Immature natural killer cell (primary cell): Measurements from ENCODE around the gene PARP1. TPM values are rescaled to one million over a fixed set of nuclear protein-coding genes. Genes with fewer than 3 reads are reported as not detected.

Source experiments
- DNase-seq, 3 donors: peaks; one replicate each; pipeline ENCODE4 v3.0.0; 2022; ENCODE audit warnings: mixed read lengths in 1 of 3
- H3K27ac Mint-ChIP-seq, 6 donors: one replicate each; pipeline ENCODE4 v1.8.0; 2020; ENCODE audit warnings: mixed read lengths in 6 of 6, mild to moderate bottlenecking in 5 of 6, inconsistent platforms in 4 of 6, moderate library complexity in 3 of 6
- H3K27me3 Mint-ChIP-seq, 3 donors: one replicate each; pipeline ENCODE4 v1.8.0; 2020 to 2021; ENCODE audit warnings: low read depth in 3 of 3, mild to moderate bottlenecking in 3 of 3, mixed read lengths in 3 of 3, moderate library complexity in 3 of 3, inconsistent platforms in 1 of 3
- H3K36me3 Mint-ChIP-seq, 3 donors: one replicate each; pipeline ENCODE4 v1.8.0; 2020; ENCODE audit warnings: mixed read lengths in 3 of 3, inconsistent platforms in 2 of 3, mild to moderate bottlenecking in 2 of 3
- H3K4me1 Mint-ChIP-seq, 2 donors: one replicate each; pipeline ENCODE4 v1.8.0; 2020; ENCODE audit warnings: inconsistent platforms in 2 of 2, mild to moderate bottlenecking in 2 of 2, mixed read lengths in 2 of 2, moderate library complexity in 1 of 2
- H3K4me3 Mint-ChIP-seq, 5 donors: one replicate each; pipeline ENCODE4 v1.8.0; 2020; ENCODE audit warnings: mild to moderate bottlenecking in 5 of 5, mixed read lengths in 5 of 5, inconsistent platforms in 3 of 5, moderate library complexity in 3 of 5
- H3K9me3 Mint-ChIP-seq, 6 donors: one replicate each; pipeline ENCODE4 v1.8.0; 2020; ENCODE audit warnings: mild to moderate bottlenecking in 6 of 6, mixed read lengths in 6 of 6, inconsistent platforms in 4 of 6, moderate library complexity in 3 of 6
- polyA plus RNA-seq, 3 donors: library from polyadenylated mRNA; unstranded; fragments of 300-500 nt; fragmentation: Illumina TruSeq; gene quantifications; one replicate each; pipeline ENCODE4 v1.2.3, GENCODE V29; 2021

The PARP1 gene
- polyA plus RNA-seq, 3 donors from 2014 or later: 36.7 to 130 (median 63.2) TPM

DNA sequence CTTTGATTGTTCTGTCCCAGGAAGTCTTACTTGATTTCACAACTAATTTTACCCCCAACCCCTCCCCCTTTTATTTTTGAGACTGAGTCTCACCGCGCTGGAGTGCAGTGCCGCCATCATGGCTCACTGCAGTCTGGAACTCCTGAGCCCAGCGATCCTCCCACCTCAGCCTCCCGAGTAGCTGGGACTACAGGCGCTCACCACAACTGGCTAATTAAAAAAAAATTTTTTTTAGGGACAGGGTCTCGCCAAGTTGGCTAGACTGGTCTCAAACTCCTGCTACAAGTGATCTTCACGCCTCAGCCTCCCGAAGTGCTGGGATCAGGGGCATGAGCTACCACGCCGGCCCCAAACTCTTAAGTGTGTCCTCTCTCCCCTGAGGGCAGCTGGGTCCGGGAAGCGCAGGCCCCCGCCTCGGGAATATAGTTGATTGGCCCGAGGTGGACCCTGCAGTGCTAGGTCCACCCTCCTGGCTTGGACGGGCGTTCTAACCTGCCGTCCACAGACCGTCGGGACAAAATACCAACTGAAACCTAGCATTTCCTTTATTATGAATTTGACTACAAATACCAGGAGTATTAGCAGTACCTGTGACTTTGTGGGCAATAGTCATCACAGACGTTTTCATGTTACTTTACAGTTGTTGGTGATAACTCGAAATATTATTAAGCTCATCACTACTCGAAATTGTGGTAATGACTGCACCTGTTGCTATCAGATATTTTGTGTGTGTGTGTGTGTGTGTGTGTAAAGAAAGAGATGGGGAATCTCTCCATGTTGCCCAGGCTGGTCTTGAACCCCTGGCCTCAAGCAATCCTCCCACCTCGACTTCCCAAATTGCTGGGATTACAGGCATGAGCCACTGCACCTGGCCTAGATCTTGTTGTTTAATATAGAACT, 642 bp upstream of the PARP1 start:
- Mint-ChIP-seq H3K27ac (peak overlapping the region; percentile 66 to 91 (median 88)), H3K36me3 (no peaks in the 10 kb centered on the region), H3K27me3 (peaks cover 4 to 21% (median 6%) of the 10 kb centered on the region in 3 donors), H3K4me1 (peaks cover 40 to 41% of the 10 kb centered on the region in 2 donors), H3K4me3 (peak overlapping the region; percentile 86 to 98 (median 94)), H3K9me3 (no peaks in the 10 kb centered on the region)
- no peak for DNase-seq

DNA sequence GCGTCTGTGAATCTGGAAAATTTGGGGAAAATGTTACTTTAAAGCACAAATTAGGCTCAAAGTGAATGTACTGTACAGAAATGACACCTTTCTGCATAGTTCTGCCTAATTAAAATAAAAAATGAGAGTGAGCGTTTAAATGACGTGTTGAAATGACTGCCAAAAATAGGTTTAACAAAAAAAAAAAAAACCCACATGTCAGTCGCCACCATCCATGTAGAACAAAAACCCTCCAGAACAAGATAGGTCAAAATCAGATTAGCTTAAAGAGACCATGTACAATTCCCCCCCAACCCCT, 745 bp downstream of the PARP1 start:
- H3K4me3 Mint-ChIP-seq: peak overlapping the region; percentile 93 to 98 (median 95)
- H3K27me3 Mint-ChIP-seq: peaks cover 4 to 17% (median 6%) of the 10 kb centered on the region in 3 donors
- peaks cover 0 to 4% (median 0%) of the 10 kb centered on the region in 3 donors for H3K36me3 Mint-ChIP-seq
- peaks cover 48 to 51% of the 10 kb centered on the region in 2 donors for H3K4me1 Mint-ChIP-seq
- DNase-seq: peak in 1 of 3 donors; percentile 55
- peak overlapping the region; percentile 84 to 96 (median 92) for H3K27ac Mint-ChIP-seq
- H3K9me3 Mint-ChIP-seq: no peaks in the 10 kb centered on the region

DNA sequence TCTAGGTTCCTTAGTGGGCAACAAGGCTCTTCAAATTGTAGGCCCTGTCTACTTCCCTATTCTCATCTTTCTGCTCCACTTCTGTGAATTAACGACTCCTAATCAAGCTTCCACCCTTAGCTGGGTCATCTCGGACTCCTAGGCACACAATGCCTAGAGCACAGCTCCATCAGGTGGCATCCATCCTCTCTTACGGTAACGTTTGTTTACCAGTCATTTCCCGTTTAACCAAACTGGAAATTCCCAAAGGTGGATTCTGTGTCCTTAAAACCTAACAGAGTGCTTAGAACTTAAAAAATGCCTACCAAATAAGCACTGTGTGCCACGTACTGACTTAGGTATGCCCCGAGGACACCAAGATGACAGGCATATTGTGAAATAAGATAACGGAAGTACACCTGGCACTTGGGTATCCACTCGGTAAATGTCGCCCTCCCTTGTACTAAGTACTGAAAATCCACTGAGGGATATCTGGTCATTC, 1.5 kb downstream of the PARP1 start:
- Mint-ChIP-seq H3K27me3 (peaks cover 4 to 14% (median 6%) of the 10 kb centered on the region in 3 donors), H3K4me3 (peak overlapping the region; percentile 93 to 98 (median 95)), H3K4me1 (peaks cover 48 to 55% of the 10 kb centered on the region in 2 donors), H3K27ac (peak overlapping the region; percentile 84 to 96 (median 92)), H3K36me3 (peaks cover 0 to 10% (median 1%) of the 10 kb centered on the region in 3 donors), H3K9me3 (no peaks in the 10 kb centered on the region)
- DNase-seq: no peak

DNA sequence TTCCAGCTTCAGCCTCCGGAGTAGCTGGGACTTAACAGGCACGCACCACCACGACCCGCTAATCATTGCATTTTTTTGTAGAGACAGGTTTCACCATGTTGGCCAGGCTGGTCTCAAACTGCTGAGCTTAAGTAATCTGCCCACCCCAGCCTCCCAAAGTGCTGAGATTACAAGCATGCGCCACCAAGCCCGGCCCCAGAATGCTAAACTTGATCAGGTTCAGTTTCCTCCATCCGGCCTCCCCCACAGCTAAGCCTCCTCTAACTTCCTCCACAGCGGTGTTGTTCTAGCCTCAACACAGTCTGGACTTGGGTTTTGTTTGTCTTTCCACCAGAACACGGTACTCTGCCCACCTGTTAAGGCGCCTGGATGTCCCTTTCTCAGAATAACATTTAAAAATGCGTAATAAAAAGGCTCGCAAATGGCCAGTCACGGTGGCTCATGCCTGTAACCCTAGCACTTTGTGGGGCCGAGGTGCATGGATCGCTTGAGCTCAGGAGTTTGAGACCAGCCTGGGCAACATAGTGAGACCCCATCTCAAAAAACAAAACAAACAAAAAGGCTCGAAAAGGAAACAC, 2.4 kb downstream of the PARP1 start:
- Mint-ChIP-seq H3K4me3 (peak overlapping the region in 4 of 5 donors; percentile 17 to 96 (median 62)), H3K4me1 (peaks cover 48 to 64% of the 10 kb centered on the region in 2 donors), H3K27me3 (peaks cover 4 to 14% (median 6%) of the 10 kb centered on the region in 3 donors), H3K36me3 (peaks cover 0 to 17% (median 9%) of the 10 kb centered on the region in 3 donors), H3K27ac (peak overlapping the region in 3 of 6 donors; percentile 12 to 91 (median 41)), H3K9me3 (no peaks in the 10 kb centered on the region)
- DNase-seq: no peak

DNA sequence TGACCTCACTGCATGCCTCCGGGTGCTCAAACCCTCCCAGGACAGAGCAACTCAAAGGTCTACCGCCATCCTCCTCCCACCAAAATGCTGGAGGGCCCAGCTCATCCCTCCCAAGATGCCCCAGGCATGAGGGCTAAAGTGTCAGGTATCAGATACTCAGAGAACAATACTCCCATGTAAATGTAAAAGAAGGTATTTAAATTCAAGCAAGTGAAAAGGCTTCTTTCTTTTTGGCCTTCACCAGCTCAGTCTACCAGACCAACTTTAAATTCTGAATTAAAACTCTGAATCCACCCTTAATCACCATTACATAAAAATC, 3.0 kb downstream of the PARP1 start:
- Mint-ChIP-seq H3K27me3 (peaks cover 4 to 14% (median 6%) of the 10 kb centered on the region in 3 donors), H3K9me3 (no peaks in the 10 kb centered on the region), H3K27ac (no peak overlapping the region), H3K4me3 (peak overlapping the region in 2 of 5 donors; percentile 42 to 96), H3K4me1 (peaks cover 48 to 67% of the 10 kb centered on the region in 2 donors), H3K36me3 (peaks cover 5 to 20% (median 9%) of the 10 kb centered on the region in 3 donors)
- no peak for DNase-seq

DNA sequence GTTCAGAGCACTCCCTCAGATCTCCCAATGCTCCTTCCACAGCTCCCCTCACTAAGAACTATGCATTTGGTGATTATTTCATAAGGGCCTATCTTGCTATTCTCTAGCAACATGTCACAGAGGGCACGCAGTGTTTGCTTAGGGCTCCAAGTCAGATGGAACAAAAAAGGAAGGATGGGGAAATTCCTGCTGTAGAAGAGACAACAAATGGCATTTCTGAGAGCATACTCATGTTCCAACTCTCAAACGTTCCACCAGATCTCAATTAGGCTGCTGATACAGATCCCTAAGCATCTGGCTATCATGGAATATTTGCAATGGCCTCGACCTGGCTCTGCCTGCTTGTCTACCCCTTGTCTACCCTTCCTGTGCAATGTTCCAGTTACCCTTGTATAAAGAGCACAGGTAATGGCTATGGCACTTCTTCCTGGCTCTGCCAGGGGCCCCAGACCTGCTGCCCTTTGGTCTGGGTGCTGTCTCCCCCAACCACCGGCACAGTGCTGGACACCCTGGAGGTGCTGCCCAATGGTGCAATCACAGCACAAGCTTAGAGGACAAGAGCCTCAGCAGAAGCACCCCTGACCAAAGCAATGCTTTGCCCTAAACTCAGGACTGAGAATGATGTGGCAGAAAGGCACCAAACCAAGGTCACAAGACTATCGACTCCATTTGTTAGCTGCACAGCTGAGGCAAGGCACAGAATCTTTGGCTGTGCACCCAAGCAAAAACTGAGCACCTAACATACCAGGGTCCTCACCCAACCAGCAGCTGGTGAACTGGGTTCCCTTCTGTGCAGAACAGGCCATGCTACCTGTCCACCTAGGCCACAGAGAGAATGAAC, 3.6 kb downstream of the PARP1 start:
- H3K4me3 Mint-ChIP-seq: no peak overlapping the region
- peaks cover 8 to 25% (median 9%) of the 10 kb centered on the region in 3 donors for H3K36me3 Mint-ChIP-seq
- H3K9me3 Mint-ChIP-seq: no peaks in the 10 kb centered on the region
- H3K27ac Mint-ChIP-seq: peak overlapping the region in 1 of 6 donors; percentile 53
- peaks cover 4 to 14% (median 4%) of the 10 kb centered on the region in 3 donors for H3K27me3 Mint-ChIP-seq
- H3K4me1 Mint-ChIP-seq: peaks cover 48 to 67% of the 10 kb centered on the region in 2 donors
- no peak for DNase-seq

DNA sequence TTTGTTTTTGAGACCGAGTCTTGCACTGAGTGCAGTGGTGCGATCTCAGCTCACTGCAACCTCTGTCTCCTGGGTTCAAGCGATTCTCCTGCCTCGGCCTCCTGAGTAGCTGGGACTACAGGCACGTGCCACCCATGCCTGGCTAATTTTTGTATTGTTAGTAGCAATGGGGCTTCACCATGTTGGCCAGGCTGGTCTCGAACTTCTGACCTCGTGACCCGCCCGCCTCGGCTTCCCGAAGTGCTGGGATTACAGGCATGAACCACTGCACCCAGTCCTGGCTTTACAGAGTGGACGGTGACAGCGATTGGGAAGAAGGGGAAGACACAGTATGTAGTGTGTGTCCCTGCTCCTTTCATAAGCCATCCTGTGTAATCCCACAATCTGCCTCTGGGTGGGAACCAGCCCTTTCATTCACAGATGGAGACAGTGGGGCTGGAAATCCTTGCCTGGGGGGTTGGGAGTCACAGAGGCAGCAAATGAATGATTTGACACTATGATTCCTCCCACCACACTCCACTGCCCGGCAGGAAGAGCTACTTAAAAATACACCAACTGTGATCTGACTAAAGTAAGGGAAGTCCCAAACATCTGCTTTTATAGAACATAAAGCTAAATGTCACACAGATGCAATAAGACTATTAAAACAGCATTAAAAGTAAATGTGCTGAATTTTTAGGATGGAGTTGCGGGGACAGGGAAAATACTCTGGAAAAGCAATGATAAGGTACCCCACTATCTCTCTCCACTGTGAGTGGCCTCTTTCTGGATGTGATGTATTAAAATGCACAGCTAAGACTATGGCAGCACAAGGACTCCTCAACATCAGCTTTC, 4.5 kb downstream of the PARP1 start:
- Mint-ChIP-seq H3K36me3 (peaks cover 8 to 32% (median 9%) of the 10 kb centered on the region in 3 donors), H3K9me3 (no peaks in the 10 kb centered on the region), H3K4me1 (peaks cover 48 to 73% of the 10 kb centered on the region in 2 donors), H3K27ac (peak overlapping the region in 2 of 6 donors; percentile 21 to 53), H3K4me3 (no peak overlapping the region), H3K27me3 (peaks cover 4 to 13% (median 4%) of the 10 kb centered on the region in 3 donors)
- no peak for DNase-seq

DNA sequence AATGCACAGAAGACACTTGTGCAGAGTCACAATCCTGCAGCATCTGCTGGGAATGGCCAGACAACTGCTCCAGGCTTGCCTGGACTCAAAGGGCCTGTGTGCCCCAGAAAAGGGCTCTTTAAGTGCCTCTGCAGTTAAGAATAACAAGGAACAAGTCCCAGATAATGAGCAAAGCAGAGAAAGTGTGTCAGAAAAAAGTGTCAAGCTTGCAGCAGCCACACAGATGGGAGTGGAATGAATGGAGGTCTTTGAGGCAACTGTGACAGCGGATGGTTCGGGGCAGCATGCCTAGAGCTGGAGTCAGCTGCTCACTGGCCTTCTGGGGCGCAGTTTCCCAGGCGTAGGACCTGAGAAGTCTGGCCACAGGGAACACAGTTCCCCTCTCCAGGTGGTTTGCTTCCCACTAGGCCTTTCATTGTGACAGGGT, 5.1 kb downstream of the PARP1 start:
- Mint-ChIP-seq H3K27ac (peak overlapping the region in 1 of 6 donors; percentile 81), H3K4me1 (peaks cover 50 to 80% of the 10 kb centered on the region in 2 donors), H3K4me3 (no peak overlapping the region), H3K27me3 (peaks cover under 1 to 8% (median 3%) of the 10 kb centered on the region in 3 donors), H3K9me3 (no peaks in the 10 kb centered on the region), H3K36me3 (peaks cover 9 to 32% (median 12%) of the 10 kb centered on the region in 3 donors)
- DNase-seq: no peak

DNA sequence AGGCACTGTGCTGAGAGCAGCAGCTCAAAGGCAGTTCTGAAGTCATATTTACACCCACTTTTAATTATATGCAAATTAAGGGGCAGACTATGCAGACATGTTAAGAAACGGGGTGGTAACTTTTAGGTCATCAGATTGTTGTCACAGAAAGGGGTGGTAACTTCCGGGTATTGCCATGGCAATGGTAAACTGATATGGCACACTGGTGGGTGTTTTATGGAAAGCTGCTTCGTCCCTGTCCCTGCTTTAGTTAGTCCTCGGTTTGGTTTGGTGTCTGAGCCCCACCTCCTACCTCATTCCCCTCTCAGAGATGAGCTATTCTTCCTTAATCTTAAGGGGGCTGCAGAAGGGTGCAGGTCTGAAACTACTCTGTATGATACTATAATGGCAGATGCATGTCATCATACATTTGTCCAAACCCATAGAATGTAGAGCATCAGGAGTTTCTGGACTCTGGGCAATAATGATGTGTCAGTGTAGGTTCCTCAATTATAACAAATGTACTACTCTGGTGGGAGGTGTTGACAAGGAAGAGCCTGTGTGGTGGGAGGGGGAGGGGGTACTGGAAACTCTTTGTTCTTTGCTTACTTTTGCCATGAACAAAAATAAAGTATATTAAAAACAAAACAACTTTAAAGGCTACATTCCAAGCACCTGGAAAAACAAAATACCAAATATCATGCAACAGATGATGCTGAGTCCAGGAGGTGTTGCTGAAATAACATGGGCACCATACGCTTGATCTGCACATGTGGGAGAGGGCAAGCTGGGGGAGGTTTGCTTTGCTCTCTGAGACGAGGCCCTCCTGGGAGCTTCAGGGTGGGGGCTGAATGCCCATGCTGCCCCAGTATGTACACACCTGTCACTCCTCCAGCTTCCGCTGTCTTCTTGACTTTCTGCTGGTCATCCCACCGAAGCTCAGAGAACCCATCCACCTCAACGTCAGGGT, 6.3 kb downstream of the PARP1 start:
- Mint-ChIP-seq H3K36me3 (peaks cover 12 to 37% (median 13%) of the 10 kb centered on the region in 3 donors), H3K27me3 (no peaks in the 10 kb centered on the region), H3K9me3 (no peaks in the 10 kb centered on the region), H3K4me1 (peaks cover 45 to 81% of the 10 kb centered on the region in 2 donors), H3K4me3 (no peak overlapping the region), H3K27ac (peak overlapping the region in 1 of 6 donors; percentile 18)
- no peak for DNase-seq

DNA sequence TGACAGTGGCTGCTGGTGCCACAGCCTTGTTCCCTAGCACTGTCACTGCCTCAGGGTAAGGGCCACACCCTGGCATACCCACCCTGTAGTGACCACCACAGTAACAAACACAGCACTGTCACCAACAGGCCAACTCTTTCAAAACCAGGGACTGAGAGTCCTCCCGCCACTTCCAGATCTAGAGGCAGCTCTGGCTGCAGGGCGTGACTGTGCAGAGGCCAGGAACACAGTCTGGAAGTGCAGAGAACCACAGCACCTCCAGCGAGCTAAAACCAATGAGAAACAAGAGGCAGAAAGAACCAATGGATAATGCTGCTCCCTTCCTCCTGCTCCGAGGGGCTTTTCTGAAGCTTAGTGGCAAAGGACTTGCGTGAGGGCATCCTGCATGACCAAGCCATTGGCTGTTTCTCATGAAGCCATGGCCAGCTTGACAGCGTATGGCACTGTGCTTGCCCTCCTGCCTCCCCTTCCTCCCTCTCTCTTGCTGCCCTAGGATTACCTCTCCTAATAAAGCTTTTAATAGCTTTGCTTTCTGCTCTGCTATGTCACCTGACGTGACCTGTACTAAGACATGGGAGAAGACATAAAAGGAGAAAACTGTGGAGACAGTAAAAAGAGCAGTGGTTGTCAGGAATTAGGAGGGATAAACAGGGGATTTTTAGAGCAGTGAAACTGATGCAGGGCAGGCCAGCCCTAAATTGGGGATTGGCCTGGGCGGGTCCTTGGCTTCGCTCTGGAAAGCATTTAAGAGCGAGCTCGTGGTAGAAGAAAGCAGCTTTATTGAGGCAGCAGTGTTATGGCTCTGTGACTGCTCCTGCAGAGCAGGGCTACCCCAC, 7.2 kb downstream of the PARP1 start:
- Mint-ChIP-seq H3K27ac (peak overlapping the region in 1 of 6 donors; percentile 53), H3K4me3 (no peak overlapping the region), H3K27me3 (no peaks in the 10 kb centered on the region), H3K4me1 (peaks cover 37 to 74% of the 10 kb centered on the region in 2 donors), H3K9me3 (no peaks in the 10 kb centered on the region), H3K36me3 (peaks cover 12 to 37% (median 13%) of the 10 kb centered on the region in 3 donors)
- no peak for DNase-seq

DNA sequence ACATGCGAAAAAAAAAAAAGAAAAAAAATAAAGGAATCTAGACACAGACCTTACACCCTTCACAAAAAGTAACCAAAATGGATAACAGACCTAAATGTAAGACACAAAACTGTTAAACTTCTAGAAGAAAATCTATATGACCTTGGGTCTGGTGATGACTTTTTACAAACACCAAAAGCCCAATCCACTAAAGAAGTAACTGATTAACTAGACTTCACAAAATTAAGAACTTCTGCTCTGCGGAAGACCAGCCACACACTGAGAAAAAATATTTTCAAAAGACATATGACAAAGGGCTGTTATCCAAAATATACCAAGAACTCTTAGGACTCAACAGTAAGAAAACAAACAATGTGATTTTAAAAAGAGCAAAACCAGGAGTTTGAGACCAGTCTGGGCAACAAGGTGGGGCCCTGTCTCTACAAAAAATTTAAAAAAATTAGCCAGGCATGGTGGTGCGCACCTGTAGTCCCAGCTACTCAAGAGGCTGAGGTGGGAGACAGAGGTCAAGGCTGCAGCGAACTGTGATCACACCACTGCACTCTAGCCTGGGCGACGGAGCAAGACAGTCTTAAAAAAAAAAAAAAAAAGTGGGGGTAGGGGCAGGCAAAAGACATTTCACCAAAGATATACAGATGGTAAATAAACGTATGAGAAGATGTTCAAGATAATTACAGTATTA, 9.8 kb downstream of the PARP1 start:
- Mint-ChIP-seq H3K4me3 (no peak overlapping the region), H3K27ac (no peak overlapping the region), H3K4me1 (peaks cover 16 to 65% of the 10 kb centered on the region in 2 donors)

More for the DNA sequence above, 9.8 kb downstream of the PARP1 start:
- Mint-ChIP-seq H3K36me3 (peaks cover 12 to 41% (median 13%) of the 10 kb centered on the region in 3 donors), H3K27me3 (no peaks in the 10 kb centered on the region), H3K9me3 (no peaks in the 10 kb centered on the region)
- DNase-seq: no peak
